Thyroid gland (tissue), 4 donors: ENCODE measurements around the gene OR6C6.

ENCODE experiments used
- POLR2A ChIP-seq, 2 donors: fragments of 450-650 bp; IDR thresholded peaks; one replicate each; pipeline ENCODE4 v1.6.1; 2017; ENCODE audit warnings: antibody characterized with exemption in 2 of 2, mild to moderate bottlenecking in 2 of 2, moderate library complexity in 1 of 2
- TF ChIP-seq, protein P1 (sequence below), 6 experiments: fragments of 200-600 bp in 3 of 6; fragments of 450-650 bp in 3 of 6; sonication (generic) in 3 of 6; IDR thresholded peaks; one replicate each; pipeline ENCODE4 v1.5.1; 2016 to 2019; ENCODE audit warnings: antibody characterized with exemption in 6 of 6, mild to moderate bottlenecking in 2 of 6, inconsistent platforms in 1 of 6, moderate library complexity in 1 of 6

DNA sequence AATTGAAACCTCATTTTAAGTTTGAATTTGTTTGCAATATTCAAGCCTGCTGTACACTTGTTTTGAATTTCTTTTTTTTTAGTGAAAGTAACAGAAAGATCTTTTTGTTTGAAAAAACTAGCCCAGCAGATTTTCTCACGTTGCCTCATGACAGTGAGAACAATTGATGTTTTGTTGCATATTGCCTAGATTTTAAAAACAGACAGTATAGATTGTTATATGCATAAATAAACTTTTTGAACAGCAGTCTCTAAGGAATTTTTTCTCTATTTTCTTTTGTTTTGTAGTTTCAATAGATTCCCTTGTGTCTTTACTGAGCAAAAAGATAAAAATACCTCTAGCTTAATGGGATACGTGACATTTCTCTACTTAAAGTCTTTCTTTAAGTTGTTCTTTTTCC, 15.4 kb downstream of the OR6C6 start:
- TF ChIP-seq, protein P1, sequence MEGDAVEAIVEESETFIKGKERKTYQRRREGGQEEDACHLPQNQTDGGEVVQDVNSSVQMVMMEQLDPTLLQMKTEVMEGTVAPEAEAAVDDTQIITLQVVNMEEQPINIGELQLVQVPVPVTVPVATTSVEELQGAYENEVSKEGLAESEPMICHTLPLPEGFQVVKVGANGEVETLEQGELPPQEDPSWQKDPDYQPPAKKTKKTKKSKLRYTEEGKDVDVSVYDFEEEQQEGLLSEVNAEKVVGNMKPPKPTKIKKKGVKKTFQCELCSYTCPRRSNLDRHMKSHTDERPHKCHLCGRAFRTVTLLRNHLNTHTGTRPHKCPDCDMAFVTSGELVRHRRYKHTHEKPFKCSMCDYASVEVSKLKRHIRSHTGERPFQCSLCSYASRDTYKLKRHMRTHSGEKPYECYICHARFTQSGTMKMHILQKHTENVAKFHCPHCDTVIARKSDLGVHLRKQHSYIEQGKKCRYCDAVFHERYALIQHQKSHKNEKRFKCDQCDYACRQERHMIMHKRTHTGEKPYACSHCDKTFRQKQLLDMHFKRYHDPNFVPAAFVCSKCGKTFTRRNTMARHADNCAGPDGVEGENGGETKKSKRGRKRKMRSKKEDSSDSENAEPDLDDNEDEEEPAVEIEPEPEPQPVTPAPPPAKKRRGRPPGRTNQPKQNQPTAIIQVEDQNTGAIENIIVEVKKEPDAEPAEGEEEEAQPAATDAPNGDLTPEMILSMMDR (IDR thresholded peaks at IDR 0.05) = no peak
- no peak for TF ChIP-seq POLR2A (IDR thresholded peaks at IDR 0.05)
